Measurements from ENCODE around the gene TMEM203. TPM values are rescaled to one million over a fixed set of nuclear protein-coding genes. Genes with fewer than 3 reads are reported as not detected.

TMEM203 gene
- total RNA-seq, 1 donor from 2014 or later, result 32.9 TPM

- H3K4me1 ChIP-seq (ENCODE audit: control insufficient read depth in 3 of 3, insufficient read depth in 3 of 3, low read length in 3 of 3), result peaks cover 3 to 15% (median 8%) of the 10 kb centered on the region in 3 donors
- no peaks in the 10 kb centered on the region for H3K9me3 ChIP-seq (ENCODE audit: control insufficient read depth in 3 of 3, low read length in 3 of 3)
- no peaks in the 10 kb centered on the region for H3K36me3 ChIP-seq (ENCODE audit: control insufficient read depth in 3 of 3, insufficient read depth in 3 of 3, low read length in 3 of 3)
- H3K27ac ChIP-seq (ENCODE audit: low read depth, low read length), result no peak overlapping the region
- H3K27me3 ChIP-seq (ENCODE audit: control insufficient read depth in 3 of 3, insufficient read depth in 3 of 3, low read length in 3 of 3), result peaks cover 78 to 91% (median 85%) of the 10 kb centered on the region in 3 donors
- H3K9ac ChIP-seq (ENCODE audit: low read depth in 1 of 3, low read length in 3 of 3), result no peak overlapping the region
- no peak overlapping the region for H3K4me3 ChIP-seq (ENCODE audit: low read length in 3 of 3)
Observed at GRCh38 chr9:137160054-137160425, 45.4 kb downstream of the TMEM203 start.

DNA sequence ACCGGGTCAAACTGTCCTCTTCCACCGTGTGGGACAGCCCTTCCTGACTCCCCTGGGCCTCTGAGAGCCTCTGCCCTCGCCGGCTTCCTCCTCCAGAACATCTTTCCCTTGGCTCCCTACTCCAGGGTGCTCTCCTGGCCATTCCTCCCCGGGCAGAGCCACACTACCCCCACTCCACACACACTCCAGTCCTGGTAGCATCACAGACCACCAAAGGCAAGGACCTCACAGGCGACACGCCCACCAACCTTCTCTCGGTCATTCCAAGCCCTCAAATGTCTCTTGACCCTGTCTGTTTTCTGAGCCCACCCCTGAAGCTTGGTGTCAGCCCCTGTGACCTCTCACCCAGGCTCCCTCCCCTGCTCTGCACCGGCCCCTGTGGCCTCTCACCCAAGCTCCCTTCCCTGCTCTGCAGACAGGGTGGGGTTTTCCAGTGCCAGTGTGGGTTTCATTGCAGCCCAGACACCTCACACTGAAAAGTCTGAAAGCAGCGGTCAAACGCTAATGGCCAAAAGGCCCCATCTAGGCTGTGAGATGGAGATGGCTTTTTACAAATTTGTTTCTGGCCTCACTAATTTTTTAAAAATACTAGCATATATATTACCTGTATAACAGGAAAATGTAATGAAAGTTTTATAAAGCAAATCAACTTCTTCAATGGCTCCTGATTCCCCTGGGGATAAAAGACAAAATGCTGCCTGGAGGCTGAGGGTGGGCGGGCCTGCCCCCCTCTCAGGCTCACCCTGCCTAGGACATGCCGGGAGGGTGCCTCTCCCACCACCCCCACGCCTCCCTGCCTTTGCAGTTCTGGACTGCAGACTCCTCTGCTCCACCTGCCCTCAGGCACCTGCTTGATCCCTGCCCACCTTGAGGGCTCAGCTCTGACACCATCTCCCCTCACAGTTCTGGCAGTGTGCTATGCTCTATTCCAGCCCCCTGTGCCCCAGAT is 46.1 kb downstream of the TMEM203 start:
- Histone ChIP-seq H3K4me3 (ENCODE audit: low read length in 3 of 3) (no peak overlapping the region), H3K27me3 (ENCODE audit: control insufficient read depth in 3 of 3, insufficient read depth in 3 of 3, low read length in 3 of 3) (peaks cover 72 to 88% (median 80%) of the 10 kb centered on the region in 3 donors), H3K36me3 (ENCODE audit: control insufficient read depth in 3 of 3, insufficient read depth in 3 of 3, low read length in 3 of 3) (no peaks in the 10 kb centered on the region), H3K9ac (ENCODE audit: low read depth in 1 of 3, low read length in 3 of 3) (no peak overlapping the region), H3K4me1 (ENCODE audit: control insufficient read depth in 3 of 3, insufficient read depth in 3 of 3, low read length in 3 of 3) (peaks cover 3 to 15% (median 8%) of the 10 kb centered on the region in 3 donors), H3K27ac (ENCODE audit: low read depth, low read length) (no peak overlapping the region), H3K9me3 (ENCODE audit: control insufficient read depth in 3 of 3, low read length in 3 of 3) (no peaks in the 10 kb centered on the region)

GRCh38 chr9:137158625-137159024 is 46.8 kb downstream of the TMEM203 start:
- H3K9me3 ChIP-seq (ENCODE audit: control insufficient read depth in 3 of 3, low read length in 3 of 3), result no peaks in the 10 kb centered on the region
- H3K27me3 ChIP-seq (ENCODE audit: control insufficient read depth in 3 of 3, insufficient read depth in 3 of 3, low read length in 3 of 3), result peaks cover 65 to 81% (median 73%) of the 10 kb centered on the region in 3 donors
- H3K4me1 ChIP-seq (ENCODE audit: control insufficient read depth in 3 of 3, insufficient read depth in 3 of 3, low read length in 3 of 3), result peaks cover 3 to 15% (median 8%) of the 10 kb centered on the region in 3 donors
- no peak overlapping the region for H3K4me3 ChIP-seq (ENCODE audit: low read length in 3 of 3)
- no peak overlapping the region for H3K9ac ChIP-seq (ENCODE audit: low read depth in 1 of 3, low read length in 3 of 3)
- H3K27ac ChIP-seq (ENCODE audit: low read depth, low read length), result no peak overlapping the region
- H3K36me3 ChIP-seq (ENCODE audit: control insufficient read depth in 3 of 3, insufficient read depth in 3 of 3, low read length in 3 of 3), result no peaks in the 10 kb centered on the region

DNA sequence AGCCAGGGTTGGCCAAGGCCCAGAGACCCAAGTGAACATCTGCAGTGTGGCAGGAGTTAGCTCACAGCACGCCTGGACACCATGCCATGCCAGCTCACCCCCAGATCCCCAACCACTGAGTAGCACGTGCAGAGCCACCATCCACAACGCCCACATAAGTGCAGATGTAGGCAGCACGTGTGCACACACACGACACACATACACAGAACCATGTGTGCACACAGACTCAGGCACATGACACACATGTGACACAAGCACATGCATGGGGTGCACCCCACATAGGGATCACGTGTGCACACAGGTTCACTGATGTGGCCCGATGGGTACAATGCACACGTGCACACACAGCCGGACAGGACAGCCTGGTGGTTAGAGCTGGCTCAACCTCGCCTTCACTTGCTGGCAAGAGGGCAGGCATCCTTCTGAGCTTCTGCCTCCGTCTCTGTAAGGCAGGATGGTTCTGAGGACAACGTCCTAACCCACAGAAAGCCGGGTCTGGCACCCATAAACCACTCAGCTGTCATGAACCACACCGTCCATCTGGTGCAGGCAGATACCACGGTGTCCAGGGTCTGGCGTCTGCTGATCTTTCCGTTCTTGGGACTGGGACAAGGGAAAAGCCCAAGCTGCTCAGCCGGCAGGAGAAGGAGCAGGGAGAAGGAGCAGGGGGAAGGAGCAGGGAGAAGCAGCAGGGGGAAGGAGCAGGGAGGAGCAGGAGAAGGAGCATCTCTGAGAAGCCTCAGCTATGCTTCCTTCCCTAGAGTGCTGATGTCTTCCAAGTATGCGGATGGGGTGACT is 47.6 kb downstream of the TMEM203 start:
- no peak overlapping the region for H3K9ac ChIP-seq (ENCODE audit: low read depth in 1 of 3, low read length in 3 of 3)
- H3K4me3 ChIP-seq (ENCODE audit: low read length in 3 of 3), result no peak overlapping the region
- H3K27me3 ChIP-seq (ENCODE audit: control insufficient read depth in 3 of 3, insufficient read depth in 3 of 3, low read length in 3 of 3), result peaks cover 66 to 74% (median 74%) of the 10 kb centered on the region in 3 donors
- H3K4me1 ChIP-seq (ENCODE audit: control insufficient read depth in 3 of 3, insufficient read depth in 3 of 3, low read length in 3 of 3), result peaks cover 0 to 8% (median 4%) of the 10 kb centered on the region in 3 donors
- H3K27ac ChIP-seq (ENCODE audit: low read depth, low read length), result no peak overlapping the region
- no peaks in the 10 kb centered on the region for H3K36me3 ChIP-seq (ENCODE audit: control insufficient read depth in 3 of 3, insufficient read depth in 3 of 3, low read length in 3 of 3)
- H3K9me3 ChIP-seq (ENCODE audit: control insufficient read depth in 3 of 3, low read length in 3 of 3), result no peaks in the 10 kb centered on the region

GRCh38 chr9:137156567-137157375 is 48.7 kb downstream of the TMEM203 start:
- Histone ChIP-seq H3K27ac (ENCODE audit: low read depth, low read length) (no peak overlapping the region), H3K4me1 (ENCODE audit: control insufficient read depth in 3 of 3, insufficient read depth in 3 of 3, low read length in 3 of 3) (peaks cover 0 to 4% (median 4%) of the 10 kb centered on the region in 3 donors), H3K27me3 (ENCODE audit: control insufficient read depth in 3 of 3, insufficient read depth in 3 of 3, low read length in 3 of 3) (peaks cover 64 to 72% (median 70%) of the 10 kb centered on the region in 3 donors), H3K9ac (ENCODE audit: low read depth in 1 of 3, low read length in 3 of 3) (no peak overlapping the region), H3K9me3 (ENCODE audit: control insufficient read depth in 3 of 3, low read length in 3 of 3) (no peaks in the 10 kb centered on the region), H3K36me3 (ENCODE audit: control insufficient read depth in 3 of 3, insufficient read depth in 3 of 3, low read length in 3 of 3) (no peaks in the 10 kb centered on the region), H3K4me3 (ENCODE audit: low read length in 3 of 3) (no peak overlapping the region)

Small RNA genes within 50 kb of the gene (small RNA-seq; reads per million reads assigned to genes)
- gene MIR3621, result not detected

Other genes starting within 250 kb of the TMEM203 start
- gene PTGDS, start 228.1 kb downstream of the TMEM203 start, total RNA-seq, result 4.2 TPM
- gene LCNL1, start 222.7 kb downstream of the TMEM203 start, total RNA-seq, result under 0.01 TPM
- gene PAXX, start 213.2 kb downstream of the TMEM203 start, total RNA-seq, result 2.1 TPM
- not detected for gene CLIC3, start 209.1 kb downstream of the TMEM203 start, total RNA-seq
- gene ABCA2, start 177.4 kb downstream of the TMEM203 start, total RNA-seq, result 5.2 TPM
- gene FUT7, start 173.6 kb downstream of the TMEM203 start, total RNA-seq, result not detected
- 5.7 TPM for gene NPDC1, start 159.5 kb downstream of the TMEM203 start, total RNA-seq
- 5.2 TPM for gene ENTPD2, start 151.6 kb downstream of the TMEM203 start, total RNA-seq
- 1.0 TPM for gene SAPCD2, start 135.1 kb downstream of the TMEM203 start, total RNA-seq
- gene UAP1L1, start 128.1 kb downstream of the TMEM203 start, total RNA-seq, result 1.0 TPM
- gene MAN1B1, start 118.7 kb downstream of the TMEM203 start, total RNA-seq, result 31.8 TPM
- gene DPP7, start 90.9 kb downstream of the TMEM203 start, total RNA-seq, result 19.8 TPM
- not detected for gene GRIN1, start 66.5 kb downstream of the TMEM203 start, total RNA-seq
- gene LRRC26, start 35.6 kb downstream of the TMEM203 start, total RNA-seq, result not detected
- not detected for gene TMEM210, start 33.6 kb downstream of the TMEM203 start, total RNA-seq
- 21.4 TPM for gene ANAPC2, start 17.1 kb downstream of the TMEM203 start, total RNA-seq
- gene SSNA1, start 17.0 kb downstream of the TMEM203 start, total RNA-seq, result 47.0 TPM
- gene TPRN, start 4.9 kb downstream of the TMEM203 start, total RNA-seq, result 2.6 TPM
- gene NDOR1, start 52 bp upstream of the TMEM203 start, total RNA-seq, result 4.7 TPM
- gene RNF208, start 16.6 kb upstream of the TMEM203 start, total RNA-seq, result not detected
- gene CYSRT1, start 19.5 kb upstream of the TMEM203 start, total RNA-seq, result not detected
- not detected for gene RNF224, start 21.9 kb upstream of the TMEM203 start, total RNA-seq
- gene SLC34A3, start 25.3 kb upstream of the TMEM203 start, total RNA-seq, result not detected
- 97.1 TPM for gene TUBB4B, start 35.6 kb upstream of the TMEM203 start, total RNA-seq
- not detected for gene STPG3, start 45.6 kb upstream of the TMEM203 start, total RNA-seq
- 33.9 TPM for gene NELFB, start 49.7 kb upstream of the TMEM203 start, total RNA-seq
- 2.1 TPM for gene TOR4A, start 72.1 kb upstream of the TMEM203 start, total RNA-seq
- gene NRARP, start 96.6 kb upstream of the TMEM203 start, total RNA-seq, result 2.1 TPM
- gene EXD3, start 217.5 kb upstream of the TMEM203 start, total RNA-seq, result 8.4 TPM
- gene NOXA1, start 217.7 kb upstream of the TMEM203 start, total RNA-seq, result 0.52 TPM
- not detected for gene ENTPD8, start 235.7 kb upstream of the TMEM203 start, total RNA-seq